H54 (cell line): ENCODE results near the gene MTMR1.

Experiments used
- DNase-seq: peaks from one replicate; pipeline ENCODE4 v3.0.0; 2011; ENCODE audit warnings: low spot score, mixed read lengths; ENCODE audit not compliant: insufficient read length
- FAIRE-seq: peaks from 3 replicates; lab custom pipeline; 2011; peaks lifted over from hg19 to GRCh38; lab: Jason Lieb, UNC
- POLR2A ChIP-seq: IDR thresholded peaks from 2 replicates; pipeline ENCODE4 v1.6.1; 2011; ENCODE audit warnings: low read depth, mild to moderate bottlenecking, low read length

MTMR1 gene

DNA sequence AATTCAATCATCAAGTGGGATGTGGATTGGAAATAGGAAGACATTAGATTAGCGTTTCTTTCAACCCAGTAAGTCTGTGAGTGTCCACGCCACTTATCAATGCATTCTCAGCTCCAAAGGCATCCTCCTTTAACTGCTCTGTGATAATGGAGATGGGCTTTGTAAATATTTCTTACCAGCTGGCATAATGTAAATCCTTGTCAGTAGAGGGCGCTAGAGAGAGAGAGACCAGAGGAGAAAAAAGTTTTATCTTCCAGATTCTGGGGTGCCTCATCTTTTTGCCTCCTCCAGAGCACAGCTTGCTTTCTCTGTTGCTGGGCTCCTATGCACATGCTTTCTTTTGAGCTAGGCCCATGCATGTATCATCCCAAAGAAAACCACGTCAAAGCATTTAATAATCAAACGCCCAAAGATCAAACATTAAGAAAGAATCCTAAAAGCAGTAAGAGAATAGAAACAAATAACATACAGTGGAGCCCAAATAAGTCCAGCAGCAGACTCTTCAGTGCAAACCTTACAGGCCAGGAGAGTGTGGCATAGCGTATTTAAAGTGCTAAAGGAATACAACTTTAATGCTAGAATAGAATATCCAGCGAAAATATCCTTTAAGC is 9.6 kb upstream of the MTMR1 start:
- FAIRE-seq: no peak

DNA sequence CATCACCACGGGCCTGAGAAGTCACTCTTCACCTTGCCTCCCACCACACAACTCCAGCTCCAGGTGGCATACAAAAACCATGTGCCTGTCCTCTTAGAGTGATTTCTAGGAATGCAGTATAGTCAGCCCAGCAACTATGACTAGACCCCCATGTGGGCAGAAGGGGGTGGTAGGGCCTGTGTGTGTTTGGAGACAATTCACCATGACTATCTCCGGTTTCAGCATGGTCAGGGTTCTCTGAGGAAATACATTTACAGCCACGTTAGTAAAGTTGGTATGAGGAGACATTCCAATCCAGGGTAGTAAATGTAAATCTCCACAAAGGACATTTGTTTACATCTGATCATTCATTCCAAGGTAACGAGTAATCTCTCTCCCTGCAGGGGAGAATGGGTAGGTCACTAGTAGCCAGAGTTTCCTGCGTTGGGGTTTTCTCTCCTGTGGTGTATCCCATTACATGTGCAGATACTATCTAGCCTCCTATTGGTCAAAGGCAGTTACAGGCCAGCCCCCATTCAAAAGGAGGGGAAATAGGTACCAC is 4.2 kb upstream of the MTMR1 start:
- peak; percentile 87 for FAIRE-seq
- peak; percentile 58 for DNase-seq
- TF ChIP-seq POLR2A: no peak

More for the DNA sequence above, 9.6 kb upstream of the MTMR1 start:
- no peak for DNase-seq
- no peak for TF ChIP-seq POLR2A

DNA sequence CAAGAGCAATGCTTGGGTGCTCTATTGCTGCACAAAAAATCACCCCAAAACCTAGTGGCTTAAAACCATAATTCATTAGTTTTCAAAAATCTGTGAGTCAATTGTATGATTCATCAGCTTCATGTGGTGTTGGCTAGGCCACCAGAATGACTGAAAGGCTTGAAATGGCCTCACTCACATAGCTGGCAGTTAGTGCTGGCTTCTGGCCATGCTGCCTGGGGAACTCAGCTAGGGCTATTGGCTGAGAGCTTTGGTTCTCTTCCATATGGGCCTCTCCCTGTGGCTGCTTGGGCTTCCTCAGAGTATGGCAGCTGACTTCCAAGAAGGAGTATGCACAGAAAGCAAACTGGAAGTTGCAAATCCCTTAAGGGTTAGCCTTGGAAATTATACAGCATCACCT is 3.1 kb upstream of the MTMR1 start:
- TF ChIP-seq POLR2A: no peak
- FAIRE-seq (peak; percentile 78), DNase-seq (peak; percentile 62)

DNA sequence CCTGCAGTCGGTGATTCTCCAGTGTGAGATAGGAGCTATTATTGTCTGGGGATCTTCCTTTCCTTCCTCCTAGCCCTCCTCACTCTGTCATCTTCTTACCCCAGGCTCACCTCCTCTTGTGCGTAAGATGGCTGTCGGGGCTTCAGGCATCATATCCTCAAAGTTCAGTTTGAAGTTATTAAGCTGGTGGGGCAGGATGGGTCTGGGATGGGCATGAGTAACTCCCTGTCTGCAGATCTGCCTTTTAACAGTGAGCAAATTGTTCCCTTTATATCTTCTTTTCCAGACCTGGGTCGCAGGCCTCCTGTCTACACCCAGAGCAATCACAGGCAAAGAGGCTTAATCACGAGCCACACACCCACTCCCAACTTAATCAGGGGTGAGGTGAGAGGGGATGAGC is 900 bp upstream of the MTMR1 start:
- TF ChIP-seq POLR2A: no peak
- DNase-seq (no peak), FAIRE-seq (no peak)

DNA sequence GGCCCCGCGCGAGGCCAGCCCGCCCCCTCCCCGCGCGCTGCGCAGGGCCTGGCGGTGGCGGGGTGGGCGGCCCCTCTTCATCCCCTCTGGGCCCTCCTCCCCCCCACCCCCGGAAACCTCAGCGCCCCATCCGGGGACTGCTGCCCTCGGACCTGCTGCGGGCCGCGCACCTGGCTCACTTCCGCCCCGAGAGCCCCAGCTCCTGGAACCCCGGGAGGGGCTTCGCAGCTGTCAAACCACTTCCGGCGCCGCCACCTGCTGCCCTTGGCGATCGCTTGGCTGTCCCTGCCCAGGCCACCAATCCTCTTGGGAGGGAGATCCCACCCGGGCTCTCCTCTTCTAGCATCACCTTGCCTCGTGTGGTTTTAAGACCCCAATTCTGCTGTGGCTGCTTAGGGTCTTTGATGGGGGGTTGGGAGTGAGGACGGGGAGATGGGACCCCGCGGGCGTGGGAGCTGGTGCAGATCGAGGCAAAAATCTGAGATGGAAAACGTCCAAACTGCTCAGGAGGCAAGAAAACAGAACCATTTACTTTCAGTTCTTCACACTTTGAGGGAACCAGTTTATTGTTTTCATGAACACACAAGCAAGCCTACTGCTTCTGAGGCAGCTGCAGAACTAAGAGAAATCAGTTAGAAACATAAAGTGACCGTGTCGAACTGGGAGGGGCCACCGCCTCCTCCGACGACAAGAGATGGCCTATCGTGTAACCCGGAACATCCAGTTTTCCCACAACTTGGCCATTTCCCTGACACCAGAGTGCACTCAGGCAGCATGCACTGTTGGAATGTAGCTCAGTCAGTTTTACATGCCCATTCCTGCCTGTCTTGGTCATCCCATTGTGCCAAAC is 754 bp downstream of the MTMR1 start:
- TF ChIP-seq POLR2A: no peak
- FAIRE-seq: no peak
- DNase-seq: peak; percentile 70

DNA sequence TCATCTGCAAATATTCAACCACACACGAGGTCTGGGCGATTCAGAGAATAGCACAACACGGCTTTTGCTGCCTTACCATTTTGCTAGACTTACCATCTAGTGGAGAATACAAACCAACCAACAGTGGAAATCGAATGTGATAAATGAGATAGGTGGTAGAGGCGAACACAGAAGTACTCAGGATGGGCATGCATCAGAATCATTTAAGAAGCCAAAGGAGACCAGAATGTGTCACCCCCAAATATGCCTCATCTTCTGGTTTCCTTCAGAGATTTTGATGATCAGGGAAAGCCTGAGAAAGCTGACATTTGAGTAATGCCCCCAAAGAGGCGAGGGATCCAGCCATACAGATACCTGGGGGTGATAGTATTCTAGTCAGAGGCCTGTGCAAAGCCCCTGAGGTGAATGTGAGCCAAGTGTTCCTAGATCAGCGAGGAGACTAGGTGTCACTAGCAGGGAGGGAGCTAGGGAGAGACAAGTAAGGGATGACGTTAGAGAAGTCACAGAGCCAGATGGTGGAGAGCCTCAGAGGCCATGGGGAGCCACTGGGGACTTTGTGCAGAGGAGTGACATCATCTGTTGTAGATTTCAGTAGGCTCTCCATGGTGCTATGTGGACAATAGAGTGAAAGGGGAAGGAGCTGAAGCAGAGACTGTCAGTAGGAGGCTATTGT is 1.7 kb downstream of the MTMR1 start:
- FAIRE-seq (no peak), DNase-seq (no peak)
- no peak for TF ChIP-seq POLR2A

DNA sequence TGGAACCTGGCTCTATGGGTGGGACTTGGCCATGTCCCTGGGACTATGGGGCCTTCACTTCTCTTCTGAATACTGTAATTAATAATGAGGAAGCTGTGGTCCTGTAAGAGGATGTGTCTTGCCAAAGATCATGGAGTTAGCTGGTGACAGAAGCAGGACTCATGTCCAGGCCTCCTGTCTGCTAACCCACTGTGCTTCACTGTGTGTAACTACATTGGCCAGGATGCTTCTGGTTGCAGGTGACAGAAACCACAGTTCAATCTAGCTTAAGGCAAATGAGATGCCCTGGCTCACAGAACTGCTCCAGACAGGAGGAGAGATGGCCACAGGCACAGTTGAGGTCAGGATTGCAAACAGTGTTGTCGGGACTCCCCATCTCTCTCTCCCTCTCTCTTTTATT is 3.1 kb downstream of the MTMR1 start:
- FAIRE-seq (no peak), DNase-seq (no peak)
- no peak for TF ChIP-seq POLR2A

DNA sequence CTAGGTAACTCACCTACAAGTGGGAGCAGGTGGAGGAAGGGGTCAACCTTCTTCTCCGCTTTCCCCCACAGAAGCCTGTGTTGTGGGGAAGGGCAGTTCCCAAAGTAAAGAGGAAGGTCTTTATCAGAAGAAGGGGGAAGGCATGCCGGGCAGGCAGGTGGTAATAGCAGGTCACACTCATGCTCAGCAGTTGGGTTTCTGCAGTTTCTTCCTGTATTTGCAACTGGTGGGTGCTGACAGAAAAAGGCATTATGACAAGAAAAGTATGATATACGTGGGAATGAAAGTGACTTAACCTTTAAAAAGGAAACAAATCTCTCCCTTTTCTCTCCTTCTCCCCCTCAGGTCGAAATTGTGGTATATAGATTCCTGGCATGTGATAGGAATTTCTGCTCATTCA is 3.7 kb downstream of the MTMR1 start:
- no peak for TF ChIP-seq POLR2A
- FAIRE-seq: no peak

DNA sequence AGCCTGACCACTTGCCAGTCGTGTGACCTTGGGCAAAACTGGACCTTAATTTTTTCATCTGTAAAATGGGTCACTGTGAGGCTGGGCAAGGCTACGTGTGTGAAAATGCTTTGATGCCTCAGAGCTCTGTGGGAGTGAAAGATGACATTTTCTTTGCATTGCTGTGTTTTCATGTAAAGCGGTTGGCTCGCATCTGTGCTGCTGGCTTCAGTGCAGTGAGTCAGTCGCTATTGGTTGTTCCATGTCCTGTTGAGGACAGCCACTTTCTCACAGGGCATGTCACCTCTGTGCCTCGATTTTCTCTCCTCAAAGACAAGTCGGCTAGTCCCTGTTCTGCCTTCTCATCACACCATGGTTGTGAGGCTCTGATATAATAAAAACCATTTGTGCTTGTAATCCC is 4.4 kb downstream of the MTMR1 start:
- FAIRE-seq (no peak), DNase-seq (no peak)
- TF ChIP-seq POLR2A: no peak

More for the DNA sequence above, 3.7 kb downstream of the MTMR1 start:
- no peak for DNase-seq

DNA sequence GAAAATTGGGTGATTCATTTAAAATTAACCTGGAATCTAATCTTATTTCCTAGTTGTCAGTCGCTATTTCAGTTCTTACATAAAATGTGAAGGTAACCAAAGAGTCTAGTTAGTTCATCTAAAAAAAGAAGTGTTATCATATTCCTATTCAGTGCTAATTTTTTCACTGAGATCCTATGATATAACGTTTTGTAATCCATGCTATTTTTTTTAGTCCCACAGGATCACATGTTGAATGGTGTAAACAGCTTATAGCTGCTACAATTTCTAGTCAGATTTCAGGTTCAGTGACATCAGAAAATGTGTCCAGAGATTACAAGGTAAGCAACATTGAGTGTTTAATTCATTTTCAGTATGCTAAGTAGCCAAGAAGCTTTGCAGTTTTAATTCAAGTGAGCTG is 5.8 kb downstream of the MTMR1 start:
- no peak for DNase-seq
- no peak for TF ChIP-seq POLR2A
- FAIRE-seq: no peak

DNA sequence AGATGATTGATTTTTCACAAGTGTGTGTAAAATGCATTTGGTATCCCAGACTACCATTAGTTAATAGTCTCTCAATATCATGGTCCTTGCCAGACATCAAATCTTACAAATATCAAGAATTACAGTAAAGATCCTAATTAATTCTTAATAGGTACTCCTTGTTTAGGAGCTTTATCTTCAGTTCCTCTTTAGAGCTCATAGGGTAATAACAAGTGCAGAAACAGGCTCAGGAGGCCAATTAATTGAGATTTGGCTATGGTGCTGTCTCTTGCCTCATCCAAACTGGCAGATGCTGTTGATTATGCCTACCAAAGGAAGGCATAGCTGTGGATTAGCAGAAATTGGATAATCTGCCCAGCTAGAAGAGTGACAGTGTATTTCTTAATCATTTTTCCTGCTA is 6.9 kb downstream of the MTMR1 start:
- TF ChIP-seq POLR2A: no peak
- FAIRE-seq (no peak), DNase-seq (no peak)

DNA sequence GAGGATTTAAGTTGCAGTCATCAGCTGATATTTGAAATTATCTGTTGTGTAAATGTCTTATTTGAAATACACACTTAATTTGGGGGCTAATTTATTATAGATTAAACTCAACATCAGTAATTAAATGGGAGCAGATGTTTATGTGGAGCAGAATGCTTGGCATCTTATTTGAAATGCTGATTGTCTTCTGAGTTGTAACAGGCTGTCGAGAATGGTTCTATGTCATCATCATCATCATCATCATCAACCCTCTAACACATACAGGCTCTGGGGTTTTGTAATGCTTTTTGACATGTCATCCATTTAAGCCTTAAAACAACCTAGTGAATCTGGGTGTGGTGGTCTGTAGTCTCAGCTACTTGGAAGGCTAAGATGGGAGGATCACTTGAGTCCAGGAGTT is 8.2 kb downstream of the MTMR1 start:
- FAIRE-seq: no peak
- no peak for DNase-seq
- no peak for TF ChIP-seq POLR2A

DNA sequence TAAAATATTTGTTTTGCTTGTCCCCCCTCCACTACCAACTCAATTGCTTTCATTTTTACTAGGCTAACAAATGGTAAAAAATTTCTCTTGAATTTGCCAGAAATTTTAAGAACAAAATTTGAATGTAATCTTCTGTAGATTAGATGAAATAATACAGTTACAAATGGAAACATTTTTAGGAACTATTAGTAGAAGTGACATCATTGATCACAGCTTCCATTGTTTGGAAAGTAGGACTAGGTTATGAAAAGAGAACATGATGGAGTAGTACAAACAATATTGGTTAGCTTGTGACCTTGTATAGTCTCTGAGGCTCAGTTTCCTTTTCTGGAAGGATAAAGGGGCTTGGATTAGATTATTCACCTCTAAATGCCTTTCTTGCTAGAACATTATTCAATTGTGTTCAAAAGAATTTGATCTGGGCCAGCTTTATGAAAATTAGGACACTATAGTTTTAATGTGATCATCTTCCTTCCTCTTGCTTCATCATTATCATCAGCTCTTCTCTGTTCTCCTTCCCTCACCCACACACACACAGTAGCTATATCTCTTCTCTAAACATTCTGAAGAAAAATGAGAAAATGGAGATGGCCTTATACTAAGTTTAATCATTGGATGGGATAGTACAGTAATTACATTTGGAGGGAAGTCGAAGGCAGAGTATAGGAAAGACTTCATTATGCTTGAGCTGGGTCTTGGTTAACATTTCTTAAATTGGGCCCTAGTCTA is 9.9 kb downstream of the MTMR1 start:
- FAIRE-seq (no peak), DNase-seq (no peak)
- TF ChIP-seq POLR2A: no peak

DNA sequence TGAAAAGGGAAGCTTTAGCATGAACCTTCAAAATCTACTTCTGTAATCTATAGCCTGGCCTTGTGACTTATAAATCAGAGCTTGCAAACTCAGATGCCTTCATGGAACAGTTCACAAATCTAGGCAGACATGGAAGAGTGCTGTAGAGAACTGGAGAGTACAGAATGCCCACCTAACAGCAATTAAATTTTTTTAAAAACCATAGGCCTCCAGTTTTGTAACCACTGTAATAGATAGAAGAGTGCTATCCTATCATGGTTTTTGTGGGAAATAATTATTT is 10.4 kb downstream of the MTMR1 start:
- no peak for TF ChIP-seq POLR2A
- DNase-seq (no peak), FAIRE-seq (no peak)
